Globus pallidus (tissue), 1 donor: ENCODE data around the gene AGBL4.

ENCODE experiments used
- DNase-seq: peaks from one replicate; pipeline ENCODE4 v3.0.0-alpha.2; 2015; ENCODE audit warnings: low spot score

AGBL4 gene

DNA sequence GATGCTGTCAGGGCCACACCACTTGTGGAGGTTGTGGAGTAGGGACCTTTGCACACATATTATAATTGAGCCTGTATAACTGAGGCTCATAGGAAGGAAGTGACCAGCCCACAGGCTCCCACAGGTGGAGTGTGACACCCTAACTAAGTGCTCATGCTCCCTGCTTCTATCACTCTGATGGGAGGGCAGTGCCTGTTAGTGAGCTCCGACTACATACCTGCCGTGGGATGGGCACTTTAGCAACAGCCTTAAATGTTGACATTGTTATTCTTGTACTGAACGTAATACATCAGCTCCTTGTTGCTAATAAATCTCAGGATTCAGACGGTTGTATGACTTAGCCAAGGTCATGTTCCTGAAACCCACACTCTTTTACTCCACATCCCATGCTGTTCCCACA is 1305.0 kb downstream of the AGBL4 start:
- DNase-seq: no peak

DNA sequence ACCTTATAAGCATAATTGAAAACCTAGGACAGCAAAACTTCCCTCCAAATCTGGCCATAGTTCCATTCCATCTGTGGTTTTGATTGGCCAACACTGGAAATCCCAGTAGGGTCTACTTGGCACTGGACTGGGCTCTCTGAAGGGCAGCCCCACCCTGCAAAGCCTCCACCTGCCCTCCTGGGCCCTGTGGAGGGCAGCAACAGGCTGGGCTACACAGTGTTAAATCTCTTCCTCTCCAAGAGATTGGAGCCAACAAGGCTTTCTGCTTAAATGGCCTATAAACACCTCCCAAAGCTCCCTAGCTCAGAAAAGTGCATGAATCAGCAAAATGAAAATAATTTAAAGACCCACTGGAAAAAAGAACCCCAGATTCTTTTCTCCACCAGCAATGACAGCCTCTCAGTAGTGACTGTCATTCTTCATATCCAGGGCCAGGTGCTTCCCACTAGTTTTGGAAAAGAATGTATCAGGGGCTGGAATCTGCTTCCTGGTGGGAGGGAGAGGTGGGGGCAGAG is 1305.6 kb downstream of the AGBL4 start:
- DNase-seq: no peak

- no peak for DNase-seq
Observed at GRCh38 chr1:48717082-48717481, 1306.7 kb downstream of the AGBL4 start.

- no peak for DNase-seq
Observed at GRCh38 chr1:48715921-48716320, 1307.8 kb downstream of the AGBL4 start.

DNA sequence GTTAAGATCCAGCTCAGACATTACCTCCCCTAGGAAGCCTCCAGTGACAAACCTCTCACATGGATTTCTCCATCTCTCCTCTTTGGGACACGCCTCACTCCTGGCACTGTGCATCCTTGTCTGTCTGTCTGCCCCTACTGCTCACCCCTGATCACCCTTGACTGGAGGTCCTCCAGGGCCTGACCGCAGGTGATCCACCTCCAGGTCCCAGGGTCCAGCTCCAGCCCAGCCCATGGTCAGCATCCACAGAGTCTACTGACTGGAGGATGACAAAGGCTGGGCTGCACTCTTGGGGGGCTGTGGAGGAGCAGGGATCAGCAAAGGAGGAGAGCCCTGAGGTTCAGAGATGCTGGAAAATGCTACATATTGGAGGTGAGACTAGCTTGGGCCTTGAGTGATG is 1312.8 kb downstream of the AGBL4 start:
- no peak for DNase-seq

- DNase-seq: no peak
Observed at GRCh38 chr1:48710318-48710717, 1313.4 kb downstream of the AGBL4 start.

DNA sequence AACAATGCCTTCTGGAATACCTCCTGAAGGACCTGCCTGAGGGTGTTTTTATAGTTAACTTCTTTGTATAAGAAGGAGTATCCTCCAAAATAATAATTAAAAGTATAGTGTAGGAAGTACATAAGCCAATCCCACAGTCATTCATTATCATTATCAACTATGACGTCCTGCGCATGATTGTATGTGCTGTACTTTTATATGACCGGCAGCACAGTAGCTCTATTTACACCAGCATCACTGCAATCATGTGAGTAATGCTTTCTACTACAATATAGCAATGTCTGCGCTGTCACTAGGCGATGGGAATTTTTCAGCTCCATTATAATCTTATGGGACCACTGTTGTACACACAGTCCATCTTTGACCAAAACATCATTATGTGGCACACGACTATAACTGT is 1319.0 kb downstream of the AGBL4 start:
- DNase-seq: no peak

GRCh38 chr1:48701445-48701844 is 1322.3 kb downstream of the AGBL4 start:
- no peak for DNase-seq

DNA sequence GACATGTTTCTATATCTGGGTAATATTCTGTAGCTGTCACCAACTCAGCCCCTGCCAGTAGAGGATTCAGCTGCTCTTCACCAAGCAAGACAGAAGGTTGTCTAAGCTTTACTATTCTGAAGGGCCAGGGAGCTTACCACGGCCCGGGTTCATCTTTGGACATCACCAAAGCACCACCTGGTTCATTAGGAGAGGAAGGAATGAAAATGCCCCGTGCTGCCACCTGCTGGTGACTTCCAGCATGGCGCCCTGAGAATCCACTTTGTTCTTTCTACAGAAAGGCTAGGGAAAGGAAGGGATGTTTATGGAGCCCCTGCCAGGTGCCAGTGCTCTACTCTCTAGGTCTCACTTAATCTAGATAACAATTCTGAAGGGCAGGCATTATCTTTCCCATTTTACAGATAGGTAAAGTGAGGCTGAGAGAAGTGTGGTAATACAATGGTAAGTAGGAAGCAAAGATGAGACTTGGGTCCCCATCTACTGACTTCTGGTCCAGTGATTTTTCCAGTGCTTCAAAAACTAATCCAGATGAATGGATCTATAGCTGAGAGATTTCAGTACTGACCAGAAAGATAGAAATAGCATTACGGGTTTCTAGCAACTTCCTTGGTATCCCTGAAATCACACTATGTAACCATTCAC is 1326.6 kb downstream of the AGBL4 start:
- DNase-seq: peak; percentile 34

DNA sequence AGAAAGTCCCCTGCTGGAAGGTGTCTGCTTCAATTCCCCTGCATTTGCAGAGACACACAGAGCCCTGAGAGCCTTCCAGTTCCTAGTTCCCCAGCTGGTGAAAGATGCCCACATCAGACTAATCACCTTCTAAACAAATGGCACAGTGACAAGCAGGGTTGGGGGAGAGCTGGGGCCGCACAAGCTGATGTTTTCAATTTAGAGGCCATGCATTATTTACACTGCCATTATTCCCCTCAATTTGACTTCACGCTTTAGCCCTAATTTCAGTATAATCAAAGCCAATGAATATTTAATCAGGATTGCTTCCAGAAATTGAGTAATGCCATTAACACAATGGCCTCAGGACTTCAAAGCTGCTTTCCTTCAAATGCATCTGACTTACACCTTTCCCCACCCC is 1328.6 kb downstream of the AGBL4 start:
- DNase-seq: no peak

GRCh38 chr1:48693674-48694320 is 1330.0 kb downstream of the AGBL4 start:
- no peak for DNase-seq

DNA sequence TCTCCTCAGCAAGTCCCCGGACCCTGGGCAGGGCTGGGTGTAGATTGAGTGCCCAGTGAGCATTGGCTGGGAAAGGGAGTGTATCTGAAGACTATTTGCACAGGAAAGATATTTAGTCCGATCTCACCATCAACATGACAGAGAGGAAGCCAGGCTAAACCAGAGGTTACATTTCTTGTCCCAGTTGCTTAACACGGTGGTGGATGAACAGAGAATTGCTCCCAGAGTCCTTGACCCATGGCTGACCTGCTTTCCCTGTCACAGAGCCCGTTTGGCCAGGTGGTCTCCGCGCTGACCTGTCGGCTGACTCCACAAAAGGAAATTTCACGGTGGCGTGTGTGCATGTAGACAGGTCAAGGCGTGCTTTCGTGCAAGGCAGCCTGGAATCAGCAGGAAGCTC is 1330.6 kb downstream of the AGBL4 start:
- no peak for DNase-seq

DNA sequence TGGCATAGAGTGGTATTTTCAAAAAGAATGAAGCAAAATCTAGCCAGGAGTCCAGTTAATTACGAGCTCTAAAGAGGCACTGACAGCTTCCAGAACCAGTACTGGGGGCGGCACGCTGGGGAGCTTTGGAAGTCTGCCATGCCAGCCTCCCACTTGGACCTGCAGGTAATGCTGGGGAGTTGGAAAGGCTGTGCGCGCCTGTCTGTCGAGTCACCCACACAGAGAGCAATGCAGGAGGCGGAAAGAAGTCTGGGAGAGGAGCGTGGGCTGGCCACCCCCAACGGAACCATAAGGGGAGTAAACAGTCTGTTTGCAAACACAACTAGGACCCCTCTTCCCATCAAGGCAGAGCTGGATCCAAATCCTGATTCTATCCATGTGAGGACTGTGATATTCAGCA is 1331.5 kb downstream of the AGBL4 start:
- DNase-seq: no peak

DNA sequence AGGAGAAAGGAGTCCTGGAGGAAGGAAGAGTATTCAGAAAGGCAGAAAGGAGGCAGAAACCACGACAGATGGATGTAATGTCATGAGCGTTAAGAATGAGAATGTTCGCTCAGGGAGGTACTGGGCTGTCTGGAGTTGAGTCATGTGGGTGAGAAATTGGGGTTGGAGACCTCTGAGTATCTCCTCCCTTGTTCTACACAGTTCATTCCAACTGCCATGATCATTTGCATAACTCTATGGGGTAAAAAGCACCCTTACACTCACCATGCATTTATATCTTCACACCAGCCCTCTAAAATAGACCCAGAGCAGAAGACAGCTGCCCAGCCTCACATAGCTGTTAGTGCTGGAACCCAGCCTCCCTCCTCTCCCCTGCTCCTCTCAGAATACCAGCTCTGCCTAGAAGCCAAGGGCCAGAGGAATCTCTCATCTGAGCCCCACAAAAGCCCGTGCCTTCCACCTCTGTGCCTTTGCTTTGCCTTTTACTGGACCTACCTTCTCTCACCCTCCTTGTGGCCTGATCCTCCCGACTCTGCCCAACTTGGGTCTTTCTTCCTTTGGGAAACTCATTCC is 1332.2 kb downstream of the AGBL4 start:
- DNase-seq: no peak

GRCh38 chr1:48688102-48688760 is 1335.5 kb downstream of the AGBL4 start:
- DNase-seq: no peak

DNA sequence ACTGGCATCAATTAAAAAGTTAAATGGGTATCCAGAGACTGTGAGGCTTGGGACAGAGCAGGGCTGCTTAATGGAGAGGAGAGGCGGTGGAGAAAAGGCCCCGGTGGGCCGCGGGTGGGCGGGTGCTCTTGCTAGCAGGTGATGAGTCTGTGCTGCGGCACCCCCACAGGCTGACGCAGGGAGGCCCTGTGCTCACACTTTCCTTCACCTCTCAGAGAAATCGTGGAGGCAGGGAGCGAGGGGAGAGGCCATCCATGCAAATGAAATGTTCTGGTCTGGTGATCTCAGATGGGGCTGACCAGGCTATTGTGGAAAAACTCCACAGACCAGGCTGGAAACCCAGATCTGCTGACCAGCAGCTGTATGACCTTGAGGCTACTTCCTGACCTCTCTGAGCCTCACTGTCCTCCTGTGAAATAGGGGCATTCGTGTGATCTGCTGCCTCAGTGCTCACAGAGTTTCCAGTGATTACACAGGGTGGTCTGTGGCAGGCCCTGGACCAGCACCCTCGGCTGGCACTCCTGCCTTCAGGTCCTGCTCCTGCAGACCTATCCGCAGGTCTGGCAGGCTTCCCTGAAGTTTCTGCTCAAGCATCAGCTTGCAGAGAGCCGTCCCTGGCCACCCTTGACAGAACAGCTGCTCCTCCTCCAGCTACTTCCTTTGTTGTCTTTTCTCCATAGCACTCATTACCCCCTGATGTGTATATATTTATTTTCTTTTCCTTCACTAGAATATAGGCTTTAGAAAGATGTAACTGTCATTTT is 1336.3 kb downstream of the AGBL4 start:
- DNase-seq: no peak

- no peak for DNase-seq
Observed at GRCh38 chr1:48686159-48686558, 1337.6 kb downstream of the AGBL4 start.

GRCh38 chr1:48684381-48684780 is 1339.4 kb downstream of the AGBL4 start:
- no peak for DNase-seq

GRCh38 chr1:48683839-48684238 is 1339.9 kb downstream of the AGBL4 start:
- DNase-seq: peak; percentile 18

GRCh38 chr1:48681476-48682305 is 1342.1 kb downstream of the AGBL4 start:
- no peak for DNase-seq

DNA sequence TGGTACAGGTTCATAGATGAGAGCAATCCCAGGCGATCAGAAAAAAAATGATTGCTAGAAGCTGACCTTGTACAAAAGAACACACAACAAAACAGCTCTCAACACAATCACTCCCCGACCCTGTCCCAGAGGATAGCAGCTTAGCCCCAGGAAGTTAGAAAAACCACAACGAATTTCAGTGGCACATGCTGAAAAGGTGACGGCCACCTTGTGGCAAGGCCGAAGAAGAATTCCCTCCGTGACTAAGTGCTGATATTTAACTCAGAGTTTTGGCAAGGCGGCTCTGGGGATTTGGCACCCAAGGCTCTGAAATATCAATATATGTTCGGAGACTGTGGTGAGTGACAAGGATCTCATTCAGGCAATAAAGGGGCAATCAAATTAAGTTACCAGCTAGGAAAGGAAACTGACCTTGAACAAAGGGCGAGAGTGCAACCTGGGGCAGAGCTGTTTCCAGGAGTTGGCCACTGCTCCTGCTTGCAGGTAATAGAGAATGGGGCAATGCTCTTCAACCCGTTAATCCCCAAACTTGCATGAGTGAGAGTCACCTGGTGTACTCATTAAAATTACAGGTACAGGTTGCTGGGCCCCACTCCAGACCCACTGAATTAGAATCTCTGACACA is 1343.2 kb downstream of the AGBL4 start:
- no peak for DNase-seq
